ENCODE results near the gene SLC38A3. TPM values are rescaled to one million over a fixed set of nuclear protein-coding genes. Genes with fewer than 3 reads are reported as not detected.

Gene SLC38A3
- total and polyA plus RNA-seq, 2 of the 8 experiments (the other 6 are each of a cell fraction or from before 2014, with no cell fraction given) = 1.2 to 3.7 TPM

DNA sequence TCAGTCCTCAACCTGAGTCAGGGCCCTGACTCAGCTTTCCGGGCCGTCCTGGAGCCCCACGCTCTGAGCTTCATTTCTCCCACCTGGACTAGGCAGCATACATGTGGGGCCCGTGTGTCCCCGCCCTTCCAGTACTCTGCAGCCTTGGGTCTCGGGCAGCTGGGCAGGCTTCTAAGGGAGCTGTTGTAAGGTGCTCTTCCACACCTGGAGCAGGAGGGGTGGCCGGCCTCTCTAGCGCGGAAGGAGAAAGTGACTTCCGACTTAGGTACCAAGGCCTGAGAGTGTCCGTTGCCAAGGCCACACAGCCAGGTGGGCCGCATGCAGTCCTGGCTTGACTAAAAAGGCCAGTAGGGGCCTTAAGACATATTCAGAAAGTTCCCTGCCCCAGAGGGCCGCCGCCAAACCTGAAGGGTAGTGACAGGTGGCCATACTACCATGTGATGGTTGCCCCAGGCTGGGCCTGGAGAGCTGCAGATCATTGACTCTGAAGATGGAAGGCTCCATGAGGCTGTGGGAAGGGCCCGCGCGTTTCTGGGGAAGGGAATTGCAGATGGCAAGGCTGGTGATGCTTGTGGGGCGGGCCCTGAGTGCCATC lies 54.5 kb downstream of the SLC38A3 start:
- Histone ChIP-seq H3K36me3 (ENCODE audit: control insufficient read depth in 2 of 4, insufficient read depth in 4 of 4, low read length in 3 of 4) (peaks cover 15 to 24% (median 18%) of the 10 kb centered on the region in 4 experiments; a peak in 7 of 8 replicates), H4K8ac (ENCODE audit: extremely low read depth, insufficient read depth, low read length) (peak overlapping the region; percentile 29; the same call in 1 of the 2 replicates), H4K5ac (ENCODE audit: insufficient read length, low read depth, low read length) (no peak overlapping the region), H3K56ac (replicated peaks; ENCODE audit: insufficient read length, low read depth, low read length) (no peak overlapping the region), H3K4me2 (ENCODE audit: insufficient read depth in 1 of 2, low read depth in 2 of 2, low read length in 2 of 2) (peak overlapping the region; percentile 40 to 73; a peak in 3 of 4 replicates), H4K91ac (replicated peaks; ENCODE audit: insufficient read length, low read length) (no peak overlapping the region), H3K9ac (replicated peaks in 1 of 4; ENCODE audit: extremely low read depth in 1 of 4, low read depth in 3 of 4, low read length in 3 of 4) (no peak overlapping the region), H2AK5ac (ENCODE audit: low read depth, low read length) (no peak overlapping the region), H2BK120ac (replicated peaks; ENCODE audit: low read depth, low read length) (no peak overlapping the region), H3K14ac (ENCODE audit: insufficient read length) (no peak overlapping the region), H3K4me1 (replicated peaks in 1 of 4; ENCODE audit: control insufficient read depth in 3 of 4, insufficient read depth in 4 of 4, low read length in 3 of 4) (peaks cover 0 to 23% (median 18%) of the 10 kb centered on the region in 4 experiments; a peak in 6 of 7 replicates), H3K27me3 (replicated peaks in 1 of 4; ENCODE audit: control insufficient read depth in 3 of 4, extremely low read depth in 1 of 4, insufficient read depth in 3 of 4, low read length in 3 of 4) (no peaks in the 10 kb centered on the region), H3K4ac (replicated peaks; ENCODE audit: insufficient read length, low read depth, low read length) (no peak overlapping the region), H3K79me2 (ENCODE audit: control insufficient read depth in 1 of 2, insufficient read depth in 2 of 2, low read length in 2 of 2) (no peaks in the 10 kb centered on the region), H3K9me3 (ENCODE audit: insufficient read depth in 2 of 2, low read depth in 1 of 2, low read length in 1 of 2) (no peaks in the 10 kb centered on the region), H3K23ac (ENCODE audit: insufficient read length) (no peak overlapping the region), H3K23me2 (ENCODE audit: low read depth, low read length) (peaks cover 2% of the 10 kb centered on the region; the same call in 1 of the 2 replicates), H2BK15ac (ENCODE audit: low read length) (no peak overlapping the region), H2BK12ac (ENCODE audit: low read depth, low read length) (no peak overlapping the region), H3K79me1 (ENCODE audit: low read depth, low read length) (no peaks in the 10 kb centered on the region), H2BK5ac (ENCODE audit: low read depth, low read length) (no peak overlapping the region), H3K18ac (ENCODE audit: extremely low read depth, low read length) (no peak overlapping the region; the same call in 1 of the 2 replicates), H2AFZ (ENCODE audit: low read length) (no peak overlapping the region), H3K27ac (ENCODE audit: low read depth, low read length) (no peak overlapping the region), H4K20me1 (replicated peaks in 1 of 2; ENCODE audit: control insufficient read depth in 1 of 2, insufficient read depth in 2 of 2, low read length in 2 of 2) (peaks cover 2 to 7% of the 10 kb centered on the region in 2 experiments), H2BK20ac (ENCODE audit: low read length) (no peak overlapping the region), H3K4me3 (ENCODE audit: extremely low read depth in 1 of 4, insufficient read depth in 2 of 4, low read depth in 3 of 4, low read length in 4 of 4) (peak overlapping the region in 1 of 4 experiments; percentile 60; a peak in 2 of 8 replicates)
- TF ChIP-seq BCL11A (IDR thresholded peaks at IDR 0.05; ENCODE audit: low read depth in 2 of 2, low read length in 2 of 2) = no peak
- TF ChIP-seq HDAC2 (IDR thresholded peaks at IDR 0.05; ENCODE audit: borderline replicate concordance in 1 of 2, low read depth in 2 of 2, low read length in 2 of 2) = no peak
- peak; percentile 50 for TF ChIP-seq ASH2L (IDR thresholded peaks at IDR 0.05; ENCODE audit: low read length)
- TF ChIP-seq CTBP2 (IDR thresholded peaks at IDR 0.05; ENCODE audit: borderline replicate concordance, insufficient read depth, insufficient read length, low read length) = peak; percentile 50
- ChIA-PET CTCF (ENCODE audit: partially characterized antibody) (interaction anchor here (0.9 to 53.5 kb wide), 11 partner anchors 10 to 142 kb away, joined by 3 to 2149 read pairs (median 13); partner anchors contain the start of genes GNAI2, GNAT1, IFRD2 and LSMEM2), POLR2A (ENCODE audit: partially characterized antibody) (interaction anchor here (0.6 to 4.3 kb wide), 22 partner anchors 9 to 71 kb away, joined by 3 to 35 read pairs (median 4); partner anchors contain the start of genes GNAI2, HYAL2, IFRD2 and LSMEM2)
- no peak for FAIRE-seq
- 69% methylated on average over 18 of the region's 18 CpGs; no CpG with 5 or more reads in 1 of the 2 experiments for WGBS, 2 experiments (ENCODE audit: extremely low coverage in 1 of 2, insufficient coverage in 1 of 2, insufficient read length in 1 of 2, insufficient replicate concordance in 2 of 2, low coverage in 1 of 2, low lambda C conversion rate in 2 of 2, missing lambda C conversion rate in 1 of 2)
- DNase-seq (ENCODE audit: low read depth in 1 of 2, low spot score in 2 of 2) = no peak

Measured in H1 (cell line).